MG63 (cell line): ENCODE measurements around the gene POMT1. TPM values are rescaled to one million over a fixed set of nuclear protein-coding genes. Genes with fewer than 3 reads are reported as not detected.
A peak's percentile ranks its signal among the peaks of the same experiment; 100 is the strongest.

ENCODE experiments used
- DNase-seq: peaks from one replicate; pipeline ENCODE4 v3.0.0-alpha.2; 2020
- H3K27me3 ChIP-seq: fragments of 250-450 bp; sonication (Bioruptor Pico); 2 replicates; pipeline ENCODE4 v1.5.1; 2020; ENCODE audit warnings: mild to moderate bottlenecking, moderate library complexity
- H3K36me3 ChIP-seq: fragments of 250-450 bp; sonication (Bioruptor Pico); 2 replicates; pipeline ENCODE4 v1.5.1; 2020; ENCODE audit warnings: mild to moderate bottlenecking, moderate library complexity
- H3K4me3 ChIP-seq: fragments of 250-450 bp; sonication (Bioruptor Pico); 2 replicates; pipeline ENCODE4 v1.5.1; 2020; ENCODE audit warnings: mild to moderate bottlenecking, moderate library complexity
- H3K9me3 ChIP-seq: fragments of 250-450 bp; sonication (Bioruptor Pico); 2 replicates; pipeline ENCODE4 v1.5.1; 2020; ENCODE audit warnings: mild to moderate bottlenecking, moderate library complexity
- total RNA-seq: library from RNA; depleted of rRNA; stranded (reverse); fragments of >200 nt; shearing (Covaris generic); gene quantifications from 2 replicates; pipeline ENCODE4 v1.2.3, GENCODE V29; 2014; ENCODE audit warnings: low replicate concordance

Gene POMT1
- total RNA-seq, 1 experiment from 2014 or later: 12.8 TPM

DNA sequence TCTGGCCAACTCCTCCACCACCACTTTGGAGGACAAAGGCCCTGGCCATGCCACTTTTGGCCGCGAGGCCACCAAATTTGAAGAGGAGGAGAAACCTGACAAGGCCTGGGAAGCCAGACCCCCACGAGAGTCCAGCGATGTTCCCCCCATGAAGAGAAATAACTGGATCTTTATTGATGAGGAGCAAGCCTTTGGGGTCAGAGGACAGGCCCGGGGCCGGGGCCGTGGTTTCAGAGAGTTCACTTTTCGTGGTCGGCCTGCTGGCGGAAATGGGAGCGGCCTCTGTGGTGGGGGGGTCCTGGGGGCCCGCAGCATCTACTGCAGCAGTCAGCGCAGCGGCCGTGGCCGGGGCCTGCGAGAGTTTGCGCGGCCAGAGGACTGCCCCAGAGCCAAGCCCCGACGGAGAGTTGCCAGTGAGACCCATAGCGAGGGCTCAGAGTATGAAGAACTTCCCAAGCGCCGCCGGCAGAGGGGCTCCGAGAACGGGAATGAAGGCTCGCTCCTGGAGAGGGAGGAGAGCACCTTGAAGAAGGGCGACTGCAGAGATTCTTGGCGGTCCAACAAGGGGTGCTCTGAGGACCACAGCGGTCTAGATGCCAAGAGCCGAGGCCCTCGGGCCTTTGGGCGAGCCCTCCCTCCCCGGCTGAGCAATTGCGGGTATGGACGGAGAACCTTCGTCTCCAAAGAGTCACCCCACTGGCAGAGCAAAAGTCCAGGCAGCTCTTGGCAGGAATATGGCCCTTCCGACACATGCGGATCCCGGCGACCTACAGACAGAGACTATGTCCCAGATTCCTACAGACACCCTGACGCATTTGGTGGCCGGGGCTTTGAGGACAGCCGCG, 27.4 kb upstream of the POMT1 start:
- no peak for DNase-seq
- Histone ChIP-seq H3K9me3 (no peaks in the 10 kb centered on the region), H3K4me3 (no peak overlapping the region), H3K27me3 (no peaks in the 10 kb centered on the region), H3K36me3 (peaks cover 93% of the 10 kb centered on the region)

DNA sequence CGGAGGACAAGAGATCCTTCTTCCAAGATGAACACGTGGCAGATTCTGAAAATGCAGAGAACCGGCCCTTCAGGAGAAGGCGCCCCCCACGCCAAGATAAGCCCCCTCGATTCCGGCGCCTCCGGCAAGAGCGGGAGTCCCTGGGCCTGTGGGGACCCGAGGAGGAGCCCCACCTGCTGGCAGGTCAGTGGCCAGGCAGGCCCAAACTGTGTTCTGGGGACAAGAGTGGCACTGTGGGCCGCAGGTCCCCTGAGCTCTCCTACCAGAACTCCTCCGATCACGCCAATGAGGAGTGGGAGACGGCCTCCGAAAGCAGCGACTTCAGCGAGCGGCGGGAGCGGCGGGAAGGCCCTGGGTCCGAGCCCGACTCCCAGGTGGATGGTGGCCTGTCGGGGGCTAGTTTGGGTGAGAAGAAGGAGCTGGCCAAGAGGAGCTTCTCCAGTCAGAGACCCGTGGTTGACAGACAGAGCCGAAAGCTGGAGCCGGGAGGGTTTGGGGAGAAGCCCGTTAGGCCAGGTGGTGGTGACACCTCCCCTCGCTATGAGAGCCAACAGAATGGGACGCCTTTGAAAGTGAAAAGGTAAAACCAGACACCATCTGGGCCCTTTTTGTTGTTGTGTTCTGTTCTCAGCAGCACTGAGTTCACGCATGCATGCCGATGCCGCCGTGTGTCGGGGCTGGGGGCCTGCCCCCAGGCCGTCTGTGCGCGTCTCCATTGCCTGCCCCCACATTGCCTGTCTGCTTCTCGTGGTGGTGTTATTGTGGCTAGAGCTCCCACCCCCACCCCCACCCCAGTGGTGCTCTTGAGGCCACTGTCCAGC, 26.6 kb upstream of the POMT1 start:
- Histone ChIP-seq H3K27me3 (no peaks in the 10 kb centered on the region), H3K36me3 (peaks cover 89% of the 10 kb centered on the region), H3K9me3 (no peaks in the 10 kb centered on the region), H3K4me3 (no peak overlapping the region)
- no peak for DNase-seq

DNA sequence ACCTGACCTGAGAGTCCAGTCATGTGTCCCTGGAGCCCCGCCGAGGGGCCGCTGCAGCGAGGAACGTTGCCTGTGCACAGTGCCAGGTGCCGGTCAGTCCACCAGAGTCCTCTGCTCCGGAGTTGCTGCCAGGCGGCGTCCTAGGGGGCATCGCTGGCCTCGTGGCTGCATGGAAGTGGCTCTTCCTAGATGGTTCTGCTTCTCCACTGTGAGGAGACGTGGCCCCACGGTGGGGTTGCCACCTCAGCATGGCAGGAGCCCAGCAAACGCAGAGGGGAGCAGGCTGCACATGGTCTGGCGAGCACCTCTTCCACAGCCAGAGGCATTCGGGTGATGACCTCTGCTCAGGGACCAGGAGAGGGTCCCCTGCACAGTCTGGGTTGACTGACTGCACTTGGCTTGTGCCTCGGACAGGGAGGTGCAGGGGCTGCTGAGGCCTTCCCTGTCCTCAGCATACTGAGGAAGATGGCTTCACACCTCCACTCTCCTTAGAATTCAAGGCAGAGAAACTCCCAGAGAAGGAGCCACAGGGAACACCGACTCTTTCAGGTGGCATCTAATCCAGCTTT, 25.9 kb upstream of the POMT1 start:
- H3K36me3 ChIP-seq: peaks cover 88% of the 10 kb centered on the region
- H3K9me3 ChIP-seq: no peaks in the 10 kb centered on the region
- H3K4me3 ChIP-seq: no peak overlapping the region
- no peak for DNase-seq
- no peaks in the 10 kb centered on the region for H3K27me3 ChIP-seq

DNA sequence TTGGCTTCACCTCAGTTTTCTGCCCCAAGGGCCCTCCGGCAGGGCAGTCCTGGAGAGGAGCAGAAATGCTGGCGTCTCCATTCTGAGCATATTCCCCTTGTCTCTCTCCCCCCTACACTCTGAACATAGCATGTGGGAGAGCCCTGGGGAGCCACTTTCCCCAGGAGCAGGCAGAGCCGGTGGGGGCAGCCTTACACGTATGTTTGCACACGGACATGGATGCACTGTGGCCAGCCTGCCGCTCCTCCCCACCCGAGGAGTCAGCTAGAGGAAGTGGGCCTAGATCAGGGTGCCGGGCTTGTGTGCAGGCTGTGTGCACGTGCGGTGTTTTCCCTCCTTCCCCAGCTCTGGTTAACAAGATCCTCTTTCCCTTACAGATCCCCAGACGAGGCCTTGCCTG, 25.4 kb upstream of the POMT1 start:
- no peak overlapping the region for H3K4me3 ChIP-seq
- no peak for DNase-seq
- no peaks in the 10 kb centered on the region for H3K9me3 ChIP-seq
- H3K27me3 ChIP-seq: no peaks in the 10 kb centered on the region
- H3K36me3 ChIP-seq: peaks cover 90% of the 10 kb centered on the region

DNA sequence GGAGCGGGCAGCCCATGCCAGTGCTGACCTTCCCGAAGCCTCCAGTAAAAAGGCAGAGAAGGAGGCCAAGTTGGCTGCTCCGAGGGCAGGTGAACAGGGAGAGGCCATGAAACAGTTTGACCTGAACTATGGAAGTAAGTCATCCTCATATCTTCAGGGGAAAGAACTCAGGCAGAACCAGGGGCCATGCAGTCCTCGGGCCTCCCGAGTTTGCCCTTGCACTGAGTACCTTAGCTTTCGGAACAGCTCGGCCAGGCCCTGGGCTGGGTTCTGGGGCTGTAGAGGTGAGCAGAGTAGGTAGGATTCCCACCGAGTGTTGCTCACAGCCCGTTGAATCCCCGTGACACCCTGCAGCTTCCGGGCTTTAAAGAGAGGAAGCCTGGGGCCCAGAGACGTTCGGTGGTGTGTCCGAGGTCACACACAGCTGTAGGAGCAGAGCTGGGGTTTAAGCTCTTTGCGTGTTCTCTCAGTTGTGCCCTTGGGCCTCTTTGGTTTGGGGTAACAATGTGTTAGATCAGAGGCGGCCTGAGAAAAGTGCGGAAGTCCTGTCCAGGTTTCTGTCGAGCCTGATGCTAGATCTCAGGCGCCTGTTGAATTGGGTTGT, 24.8 kb upstream of the POMT1 start:
- DNase-seq: no peak
- Histone ChIP-seq H3K36me3 (peaks cover 90% of the 10 kb centered on the region), H3K27me3 (no peaks in the 10 kb centered on the region), H3K9me3 (no peaks in the 10 kb centered on the region), H3K4me3 (no peak overlapping the region)

DNA sequence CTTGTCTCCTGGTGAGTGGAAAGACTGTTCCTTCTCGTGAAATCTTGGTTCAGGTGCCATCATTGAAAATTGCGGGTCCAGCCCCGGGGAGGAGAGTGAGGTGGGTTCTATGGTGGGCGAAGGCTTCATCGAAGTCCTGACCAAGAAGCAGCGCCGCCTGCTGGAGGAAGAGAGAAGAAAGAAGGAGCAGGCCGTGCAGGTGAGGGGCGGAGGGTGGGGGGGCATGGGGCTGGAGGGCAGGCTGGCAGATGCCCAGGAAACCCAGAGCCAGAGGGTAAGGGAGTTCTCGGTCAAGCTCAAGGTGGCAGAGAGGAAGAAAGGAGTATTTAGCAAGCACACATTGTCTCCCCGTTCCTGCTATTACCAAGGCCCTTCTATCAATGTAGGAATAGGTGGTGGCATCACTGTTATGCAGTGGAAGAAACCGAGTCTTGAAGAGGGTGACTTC, 24.3 kb upstream of the POMT1 start:
- Histone ChIP-seq H3K36me3 (peaks cover 90% of the 10 kb centered on the region), H3K4me3 (no peak overlapping the region), H3K27me3 (no peaks in the 10 kb centered on the region), H3K9me3 (no peaks in the 10 kb centered on the region)
- peak; percentile 13 for DNase-seq

DNA sequence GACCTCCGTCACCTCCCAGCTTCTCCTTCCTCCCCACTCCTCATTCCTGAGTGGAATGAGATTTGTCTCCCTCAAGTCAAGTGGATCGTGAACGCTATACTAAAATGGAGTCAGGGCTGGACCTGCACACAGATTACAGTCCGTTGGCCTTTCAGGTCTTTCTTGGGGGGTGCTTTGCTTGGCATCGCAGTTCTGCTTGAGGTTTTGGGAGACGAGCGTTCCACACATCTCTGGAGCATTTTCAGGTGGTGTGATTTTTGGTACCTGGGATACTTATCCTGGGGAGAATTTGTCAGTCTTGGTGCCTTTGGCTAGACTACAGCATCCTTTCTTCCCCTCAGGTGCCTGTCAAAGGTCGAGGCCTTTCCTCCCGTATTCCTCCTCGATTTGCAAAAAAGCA, 23.8 kb upstream of the POMT1 start:
- no peak for DNase-seq
- Histone ChIP-seq H3K4me3 (no peak overlapping the region), H3K27me3 (no peaks in the 10 kb centered on the region), H3K36me3 (peaks cover 90% of the 10 kb centered on the region), H3K9me3 (no peaks in the 10 kb centered on the region)

DNA sequence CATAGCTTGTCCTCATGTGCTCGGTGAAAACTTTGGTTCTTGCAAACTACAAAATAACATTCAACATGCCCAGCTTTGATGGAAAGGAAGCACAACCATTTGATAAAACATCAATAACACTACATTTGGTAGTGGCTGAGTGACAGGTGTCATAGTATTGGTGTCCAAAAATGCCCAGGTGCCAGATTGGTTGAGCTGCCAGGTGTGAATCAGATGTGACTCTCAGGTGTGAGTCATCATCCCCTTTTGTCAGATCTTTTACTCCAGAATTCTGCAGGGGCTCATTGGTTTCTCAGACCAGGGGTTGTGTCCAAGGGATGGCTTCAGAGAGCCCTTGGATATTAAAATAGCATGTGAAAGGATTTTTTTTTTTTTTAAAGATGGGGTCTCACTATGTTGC, 22.5 kb upstream of the POMT1 start:
- H3K27me3 ChIP-seq: no peaks in the 10 kb centered on the region
- DNase-seq: no peak
- no peak overlapping the region for H3K4me3 ChIP-seq
- no peaks in the 10 kb centered on the region for H3K9me3 ChIP-seq
- peaks cover 88% of the 10 kb centered on the region for H3K36me3 ChIP-seq

DNA sequence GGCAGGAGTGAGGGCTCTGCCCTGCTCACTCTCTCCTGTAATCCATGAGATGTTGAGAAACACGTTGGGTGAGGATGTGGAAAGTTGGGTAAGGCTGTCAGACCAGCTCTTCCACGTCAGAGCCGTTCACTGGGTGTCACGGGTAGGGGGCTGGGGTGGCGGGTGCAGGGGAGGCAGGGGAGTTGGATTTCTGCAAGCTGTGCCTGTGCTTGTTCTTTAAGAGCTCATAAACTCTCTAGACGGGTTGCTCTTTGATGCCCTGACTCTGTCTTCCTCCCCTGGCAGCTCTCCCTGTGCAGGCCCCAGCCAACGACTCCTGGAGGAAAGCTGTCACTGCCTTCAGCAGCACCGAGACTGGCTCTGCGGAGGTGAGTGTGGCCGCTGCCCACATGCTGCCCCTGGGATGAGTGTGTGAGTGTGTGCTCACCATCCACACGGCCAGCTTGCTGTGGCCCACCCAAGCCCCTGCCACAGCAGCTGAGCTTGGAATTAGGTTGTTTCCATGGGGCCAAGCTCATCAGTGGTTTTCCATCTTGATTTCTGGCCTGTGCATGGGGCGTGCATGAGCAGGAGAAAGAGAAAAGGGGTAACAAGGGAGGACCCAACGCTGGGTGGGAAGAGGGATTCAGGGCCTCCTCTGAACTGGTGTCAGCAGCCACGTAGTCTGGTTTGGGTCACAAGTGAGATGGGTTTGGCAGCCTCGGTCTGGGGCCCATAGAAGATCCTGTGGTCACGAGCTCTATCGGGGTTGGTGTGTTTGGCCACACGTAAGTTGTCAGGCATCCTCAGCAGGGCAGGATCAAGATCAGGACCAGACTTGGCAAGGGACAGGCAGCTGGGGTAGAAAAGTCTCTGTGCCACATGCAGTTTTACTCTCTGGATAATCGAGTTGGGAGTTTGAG, 21.0 kb upstream of the POMT1 start:
- Histone ChIP-seq H3K4me3 (no peak overlapping the region), H3K9me3 (no peaks in the 10 kb centered on the region), H3K36me3 (peaks cover 88% of the 10 kb centered on the region), H3K27me3 (no peaks in the 10 kb centered on the region)
- no peak for DNase-seq

DNA sequence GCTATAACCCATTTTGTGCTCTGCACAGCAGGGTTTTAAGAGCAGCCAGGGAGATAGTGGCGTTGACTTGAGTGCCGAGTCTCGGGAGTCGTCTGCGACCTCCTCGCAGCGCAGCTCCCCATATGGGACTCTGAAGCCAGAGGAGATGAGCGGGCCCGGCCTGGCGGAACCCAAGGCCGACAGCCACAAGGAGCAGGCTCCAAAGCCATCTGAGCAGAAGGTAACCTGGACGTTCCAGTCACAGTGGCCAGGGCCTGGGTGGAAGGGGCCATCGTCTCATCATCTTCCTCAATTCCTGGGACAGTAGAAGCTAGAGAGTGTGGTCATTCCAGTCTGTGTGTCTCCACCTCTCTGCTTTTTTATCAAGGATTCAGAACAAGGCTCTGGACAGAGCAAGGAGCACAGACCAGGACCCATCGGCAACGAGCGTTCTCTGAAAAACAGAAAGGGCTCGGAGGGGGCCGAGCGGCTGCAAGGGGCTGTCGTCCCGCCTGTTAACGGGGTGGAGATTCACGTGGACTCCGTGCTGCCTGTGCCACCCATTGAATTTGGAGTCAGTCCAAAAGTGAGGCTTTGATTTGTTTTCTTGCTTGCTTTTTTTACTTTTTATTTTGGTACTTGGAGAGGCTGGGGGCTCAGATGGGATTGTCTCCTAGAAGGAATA, 20.2 kb upstream of the POMT1 start:
- Histone ChIP-seq H3K4me3 (no peak overlapping the region), H3K27me3 (no peaks in the 10 kb centered on the region), H3K36me3 (peaks cover 87% of the 10 kb centered on the region), H3K9me3 (no peaks in the 10 kb centered on the region)
- DNase-seq: no peak

DNA sequence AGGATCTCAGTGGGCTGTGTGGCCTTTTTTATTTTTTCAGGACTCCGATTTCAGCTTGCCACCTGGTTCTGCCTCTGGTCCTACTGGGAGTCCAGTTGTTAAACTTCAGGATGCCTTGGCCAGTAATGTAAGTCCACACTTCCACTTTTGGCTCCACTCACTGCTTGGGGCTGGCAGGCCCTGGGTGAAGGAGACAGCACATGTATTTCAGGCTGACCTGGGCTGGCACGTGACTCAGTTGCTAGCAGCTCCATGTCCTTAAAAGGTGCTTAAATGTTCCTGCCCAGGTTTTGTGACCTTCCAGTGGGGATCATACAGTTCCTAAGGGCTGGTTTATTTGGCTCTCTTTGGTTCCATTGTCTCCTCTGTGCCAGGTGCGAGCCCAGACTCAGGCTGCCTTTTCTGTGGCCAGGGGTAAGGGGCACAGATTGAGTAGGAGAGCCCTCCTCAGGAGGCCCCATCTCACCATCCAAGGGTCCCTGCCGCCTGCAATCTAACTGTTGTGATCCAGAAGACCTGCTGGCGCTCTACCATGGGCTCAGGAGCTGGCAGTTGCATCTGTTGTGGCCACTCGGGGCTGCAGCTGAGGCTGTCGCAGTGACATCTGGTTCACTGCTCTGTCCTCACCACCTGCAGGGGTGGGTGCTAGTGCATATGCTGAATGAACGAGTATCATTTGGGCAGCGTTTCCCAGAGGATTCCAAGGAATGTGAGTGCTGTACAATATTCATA, 19.2 kb upstream of the POMT1 start:
- DNase-seq: no peak
- Histone ChIP-seq H3K27me3 (no peaks in the 10 kb centered on the region), H3K4me3 (no peak overlapping the region), H3K9me3 (no peaks in the 10 kb centered on the region), H3K36me3 (peaks cover 87% of the 10 kb centered on the region)

DNA sequence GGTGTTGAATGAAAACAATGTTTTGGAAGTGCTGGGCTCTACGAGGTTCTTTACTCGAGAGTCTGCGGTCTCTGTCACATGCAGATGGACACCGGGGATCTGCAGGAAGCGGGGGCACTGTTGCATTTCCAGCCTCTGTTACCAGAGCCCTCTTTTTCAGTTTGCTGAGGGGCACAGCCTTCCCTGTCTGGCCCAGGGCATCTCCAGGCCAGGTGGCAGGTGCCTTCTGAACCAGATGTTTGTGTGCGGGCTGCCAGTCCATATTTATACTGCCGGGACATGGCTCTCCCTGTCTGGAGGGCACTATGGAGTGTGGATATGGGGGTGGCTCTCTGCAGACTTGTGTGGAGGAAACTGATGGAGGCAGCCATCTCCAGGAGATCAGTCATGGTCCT, 18.7 kb upstream of the POMT1 start:
- H3K36me3 ChIP-seq: peaks cover 88% of the 10 kb centered on the region
- no peak for DNase-seq
- no peaks in the 10 kb centered on the region for H3K9me3 ChIP-seq
- H3K4me3 ChIP-seq: no peak overlapping the region
- no peaks in the 10 kb centered on the region for H3K27me3 ChIP-seq

DNA sequence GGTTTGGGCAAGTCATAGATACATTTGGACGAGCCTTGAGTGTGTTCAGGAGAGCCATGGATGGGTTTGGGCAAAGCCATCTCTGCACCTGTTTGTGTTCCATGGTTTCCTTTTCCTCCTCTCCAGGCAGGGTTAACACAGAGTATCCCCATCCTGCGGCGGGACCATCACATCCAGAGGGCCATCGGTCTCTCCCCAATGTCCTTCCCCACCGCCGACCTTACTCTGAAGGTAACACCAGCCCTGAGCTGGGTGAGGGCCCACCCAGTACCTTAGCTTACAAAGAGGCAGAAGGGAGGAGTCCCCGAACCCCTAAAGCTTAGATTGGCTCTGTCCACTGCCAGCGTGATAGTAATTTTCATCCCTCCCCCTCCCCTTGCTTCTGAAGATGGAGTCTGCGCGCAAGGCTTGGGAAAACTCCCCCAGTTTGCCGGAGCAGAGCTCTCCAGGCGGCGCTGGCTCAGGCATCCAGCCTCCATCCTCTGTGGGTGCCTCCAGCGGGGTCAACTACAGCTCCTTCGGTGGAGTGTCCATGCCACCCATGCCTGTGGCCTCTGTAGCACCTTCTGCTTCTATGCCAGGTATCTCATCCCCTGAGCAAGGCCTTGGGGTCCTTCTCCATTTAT, 18.0 kb upstream of the POMT1 start:
- Histone ChIP-seq H3K36me3 (peaks cover 87% of the 10 kb centered on the region), H3K9me3 (no peaks in the 10 kb centered on the region), H3K4me3 (no peak overlapping the region), H3K27me3 (no peaks in the 10 kb centered on the region)
- DNase-seq: no peak

DNA sequence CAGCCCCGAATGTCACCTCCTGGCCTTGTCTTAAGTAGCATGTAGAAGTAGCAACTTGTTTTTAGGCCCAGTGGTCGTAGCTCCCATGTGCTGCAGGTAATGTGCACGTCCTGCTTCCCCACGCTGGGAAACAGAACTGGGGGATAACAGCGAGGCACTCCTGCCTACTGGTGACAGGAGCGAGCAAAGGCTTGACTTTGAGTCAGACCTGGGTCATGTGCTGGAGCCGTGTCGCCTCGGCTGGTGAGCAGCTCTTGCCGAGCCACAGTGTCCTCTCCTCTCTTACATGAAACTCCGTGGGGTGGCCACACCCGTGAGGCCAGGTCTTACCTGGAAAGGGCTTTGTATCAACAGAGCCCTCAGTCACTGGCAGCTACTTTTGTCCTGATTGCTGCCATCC, 17.5 kb upstream of the POMT1 start:
- no peak for DNase-seq
- no peaks in the 10 kb centered on the region for H3K9me3 ChIP-seq
- peaks cover 86% of the 10 kb centered on the region for H3K36me3 ChIP-seq
- no peaks in the 10 kb centered on the region for H3K27me3 ChIP-seq
- no peak overlapping the region for H3K4me3 ChIP-seq
